ENCODE results near the gene MMP24OS. TPM values are rescaled to one million over a fixed set of nuclear protein-coding genes. Genes with fewer than 3 reads are reported as not detected.
A peak's percentile ranks its signal among the peaks of the same experiment; 100 is the strongest.

Gene MMP24OS
- 10 to 100 TPM; 22.7 to 47.6 (median 25.4) TPM for total RNA-seq

- 1% methylated on average over 26 to 49 of the region's 76 CpGs for whole genome bisulfite sequencing, 2 donors
- TF ChIP-seq POLR2A (IDR thresholded peaks at IDR 0.05) (peak in 1 of 2 donors; percentile 54), CTCF (IDR thresholded peaks at IDR 0.05) (no peak)
- peak within 1 kb of the TSS; percentile 51 for H3K4me3 ChIP-seq (ENCODE audit: low read depth, poor library complexity, severe bottlenecking)
- peak; percentile 86 to 97 for DNase-seq (ENCODE audit: low spot score in 2 of 2)
- intact Hi-C loops (cut with DNase I; ENCODE audit: low total_unique reads) = no loop called here
These were observed at the start of gene MMP24OS for GRCh38 chr20:35277531-35278395. TSS of gene MMP24OS (minus strand) at chr20:35278122. CDS start at chr20:35277929, 193 bp downstream.

GRCh38 chr20:35327074-35327976 is 49.4 kb upstream of the MMP24OS start:
- TF ChIP-seq CTCF (IDR thresholded peaks at IDR 0.05) (peak in 1 of 3 donors; percentile 61), POLR2A (IDR thresholded peaks at IDR 0.05) (no peak)
- intact Hi-C loops (cut with DNase I; ENCODE audit: low total_unique reads) = no loop called here
- no peak overlapping the region for H3K4me3 ChIP-seq (ENCODE audit: low read depth, poor library complexity, severe bottlenecking)
- DNase-seq (ENCODE audit: low spot score in 2 of 2) = no peak
- 96% methylated on average over 4 of the region's 4 CpGs for WGBS, 2 donors

- TF ChIP-seq POLR2A (IDR thresholded peaks at IDR 0.05) (no peak), CTCF (IDR thresholded peaks at IDR 0.05) (no peak)
- intact Hi-C loops (cut with DNase I; ENCODE audit: low total_unique reads) = no loop called here
- 85 to 95% methylated on average over 3 of the region's 3 CpGs for WGBS, 2 donors
- no peak for DNase-seq (ENCODE audit: low spot score in 2 of 2)
- no peak overlapping the region for H3K4me3 ChIP-seq (ENCODE audit: low read depth, poor library complexity, severe bottlenecking)
These were observed 48.8 kb upstream of the MMP24OS start for GRCh38 chr20:35326740-35327073.

- intact Hi-C loops (cut with DNase I; ENCODE audit: low total_unique reads) = no loop called here
- WGBS, 2 donors = 62 to 73% methylated on average over 11 of the region's 11 CpGs
- no peak overlapping the region for H3K4me3 ChIP-seq (ENCODE audit: low read depth, poor library complexity, severe bottlenecking)
- no peak for DNase-seq (ENCODE audit: low spot score in 2 of 2)
- no peak for TF ChIP-seq CTCF (IDR thresholded peaks at IDR 0.05)
- TF ChIP-seq POLR2A (IDR thresholded peaks at IDR 0.05) = no peak
These were observed 48.3 kb upstream of the MMP24OS start for GRCh38 chr20:35326021-35326739.

GRCh38 chr20:35325401-35325800 is 47.5 kb upstream of the MMP24OS start:
- H3K4me3 ChIP-seq (ENCODE audit: low read depth, poor library complexity, severe bottlenecking) = no peak overlapping the region
- intact Hi-C loops (cut with DNase I; ENCODE audit: low total_unique reads) = no loop called here
- DNase-seq (ENCODE audit: low spot score in 2 of 2) = no peak
- TF ChIP-seq CTCF (IDR thresholded peaks at IDR 0.05) = no peak
- no peak for TF ChIP-seq POLR2A (IDR thresholded peaks at IDR 0.05)
- 77 to 84% methylated on average over 6 of the region's 6 CpGs for WGBS, 2 donors

All from lower leg skin (tissue), 4 donors.